Measurements from ENCODE around the gene GOLGA2.

DNA sequence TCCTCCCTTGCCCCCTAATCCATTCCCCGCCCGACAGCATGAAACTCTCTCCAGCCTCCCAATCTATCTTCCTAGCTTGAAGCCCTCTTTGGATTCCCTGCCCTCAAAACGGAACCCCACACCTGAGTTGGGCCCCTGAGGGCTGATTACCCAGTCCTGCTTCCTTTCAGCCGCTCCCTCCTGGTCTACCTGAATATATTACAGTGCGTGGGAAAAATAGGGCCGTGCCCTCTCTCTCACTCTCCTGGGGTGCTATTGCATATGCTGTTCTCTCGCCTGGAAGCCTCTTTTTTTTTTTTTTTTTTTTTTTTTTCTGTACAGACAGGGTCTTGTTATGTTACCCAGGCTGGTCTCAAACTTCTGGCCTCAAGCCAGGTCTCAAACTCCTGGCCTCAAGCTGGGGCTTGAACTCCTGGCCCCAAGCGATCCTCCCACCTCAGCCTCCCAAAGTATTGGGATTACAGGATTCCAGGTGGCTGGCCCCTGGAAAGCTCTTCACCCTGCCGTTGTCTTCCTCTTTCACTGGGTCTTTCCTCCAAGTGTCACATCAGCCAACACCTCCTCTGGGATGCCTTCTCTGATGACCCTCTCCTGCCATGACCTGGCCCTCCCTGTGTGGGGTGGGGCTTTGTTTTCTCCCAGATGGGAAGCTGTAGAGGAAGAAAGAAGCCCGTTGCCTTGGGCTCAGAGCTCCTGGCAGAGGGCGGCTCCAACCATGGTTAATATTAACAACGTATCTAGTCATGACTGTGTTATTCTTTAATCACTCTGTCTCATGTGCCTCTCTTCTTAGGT, 64.4 kb downstream of the GOLGA2 start:
- no peak for TF ChIP-seq ZNF8 (CRISPR knock-in tag; IDR thresholded peaks at IDR 0.05)
- TF ChIP-seq TOX (CRISPR knock-in tag; IDR thresholded peaks at IDR 0.05; ENCODE audit: borderline replicate concordance) = no peak
- TF ChIP-seq ZFP3 (CRISPR knock-in tag; IDR thresholded peaks at IDR 0.05) = no peak
- no peak for TF ChIP-seq RARB (CRISPR knock-in tag; IDR thresholded peaks at IDR 0.05)
- TF ChIP-seq, protein P1, sequence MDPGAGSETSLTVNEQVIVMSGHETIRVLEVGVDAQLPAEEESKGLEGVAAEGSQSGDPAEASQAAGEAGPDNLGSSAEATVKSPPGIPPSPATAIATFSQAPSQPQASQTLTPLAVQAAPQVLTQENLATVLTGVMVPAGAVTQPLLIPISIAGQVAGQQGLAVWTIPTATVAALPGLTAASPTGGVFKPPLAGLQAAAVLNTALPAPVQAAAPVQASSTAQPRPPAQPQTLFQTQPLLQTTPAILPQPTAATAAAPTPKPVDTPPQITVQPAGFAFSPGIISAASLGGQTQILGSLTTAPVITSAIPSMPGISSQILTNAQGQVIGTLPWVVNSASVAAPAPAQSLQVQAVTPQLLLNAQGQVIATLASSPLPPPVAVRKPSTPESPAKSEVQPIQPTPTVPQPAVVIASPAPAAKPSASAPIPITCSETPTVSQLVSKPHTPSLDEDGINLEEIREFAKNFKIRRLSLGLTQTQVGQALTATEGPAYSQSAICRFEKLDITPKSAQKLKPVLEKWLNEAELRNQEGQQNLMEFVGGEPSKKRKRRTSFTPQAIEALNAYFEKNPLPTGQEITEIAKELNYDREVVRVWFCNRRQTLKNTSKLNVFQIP (CRISPR knock-in tag; IDR thresholded peaks at IDR 0.05; ENCODE audit: borderline replicate concordance, low read depth) = no peak
- TF ChIP-seq, protein P2, sequence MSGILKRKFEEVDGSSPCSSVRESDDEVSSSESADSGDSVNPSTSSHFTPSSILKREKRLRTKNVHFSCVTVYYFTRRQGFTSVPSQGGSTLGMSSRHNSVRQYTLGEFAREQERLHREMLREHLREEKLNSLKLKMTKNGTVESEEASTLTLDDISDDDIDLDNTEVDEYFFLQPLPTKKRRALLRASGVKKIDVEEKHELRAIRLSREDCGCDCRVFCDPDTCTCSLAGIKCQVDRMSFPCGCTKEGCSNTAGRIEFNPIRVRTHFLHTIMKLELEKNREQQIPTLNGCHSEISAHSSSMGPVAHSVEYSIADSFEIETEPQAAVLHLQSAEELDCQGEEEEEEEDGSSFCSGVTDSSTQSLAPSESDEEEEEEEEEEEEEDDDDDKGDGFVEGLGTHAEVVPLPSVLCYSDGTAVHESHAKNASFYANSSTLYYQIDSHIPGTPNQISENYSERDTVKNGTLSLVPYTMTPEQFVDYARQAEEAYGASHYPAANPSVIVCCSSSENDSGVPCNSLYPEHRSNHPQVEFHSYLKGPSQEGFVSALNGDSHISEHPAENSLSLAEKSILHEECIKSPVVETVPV (CRISPR knock-in tag; IDR thresholded peaks at IDR 0.05) = no peak
